AG04449 (cell line): ENCODE results near the gene TTLL11.

ENCODE experiments used
- CTCF ChIA-PET: fragments of 350-600 bp; formaldehyde crosslinking; extraction: SDS; loops from one replicate; lab custom pipeline; 2021; ENCODE audit warnings: antibody characterized with exemption; lab: Yijun Ruan, JAX
- POLR2A ChIA-PET: fragments of 400-600, 350-600 bp; formaldehyde crosslinking; extraction: SDS; loops from one replicate; lab custom pipeline; 2020; ENCODE audit warnings: antibody characterized with exemption, inconsistent platforms; lab: Yijun Ruan, JAX
- DNase-seq: peaks from one replicate; pipeline ENCODE4 v3.0.0-alpha.2; 2010; ENCODE audit warnings: low read depth, low spot score
- H3K4me3 ChIP-seq: 2 replicates; pipeline ENCODE4 v1.5.1; 2011; ENCODE audit warnings: low read depth, mild to moderate bottlenecking, control low read depth, low read length
- CTCF ChIP-seq: IDR thresholded peaks from one replicate; pipeline ENCODE4 v1.5.1; 2011; ENCODE audit warnings: mild to moderate bottlenecking, moderate library complexity, low read length, control low read depth, inconsistent platforms; ENCODE audit not compliant: insufficient read depth; ENCODE audit errors: missing control alignments

Gene TTLL11

GRCh38 chr9:121870271-121870670 lies 222.8 kb downstream of the TTLL11 start:
- no peak for TF ChIP-seq CTCF
- DNase-seq: no peak
- CTCF ChIA-PET: no interaction called here
- H3K4me3 ChIP-seq: no peak overlapping the region
- POLR2A ChIA-PET: interaction anchor here (0.7 kb wide), 1 partner anchor 107 kb away, joined by 3 read pairs; no protein-coding TSS in a partner anchor

- TF ChIP-seq CTCF: no peak
- no peak for DNase-seq
- no peak overlapping the region for H3K4me3 ChIP-seq
- ChIA-PET POLR2A (no interaction called here), CTCF (interaction anchor here (1.0 kb wide), 1 partner anchor 14 kb away, joined by 4 read pairs; no protein-coding TSS in a partner anchor)
Measured at GRCh38 chr9:121868626-121869025, 224.5 kb downstream of the TTLL11 start.

- no peak for TF ChIP-seq CTCF
- no peak overlapping the region for H3K4me3 ChIP-seq
- CTCF ChIA-PET: interaction anchor here (0.6 kb wide), 1 partner anchor 13 kb away, joined by 3 read pairs; no protein-coding TSS in a partner anchor
- DNase-seq: no peak
- POLR2A ChIA-PET: no interaction called here
Measured at GRCh38 chr9:121866927-121867326, 226.2 kb downstream of the TTLL11 start.

GRCh38 chr9:121865884-121866283 lies 227.2 kb downstream of the TTLL11 start:
- TF ChIP-seq CTCF: no peak
- no peak for DNase-seq
- H3K4me3 ChIP-seq: no peak overlapping the region
- ChIA-PET CTCF (no interaction called here), POLR2A (no interaction called here)

GRCh38 chr9:121865060-121865459 lies 228.0 kb downstream of the TTLL11 start:
- no peak for TF ChIP-seq CTCF
- CTCF ChIA-PET: interaction anchor here (1.0 to 1.8 kb wide), 2 partner anchors 10 to 319 kb away, joined by 3 to 7 read pairs; no protein-coding TSS in a partner anchor

GRCh38 chr9:121863955-121864354 lies 229.2 kb downstream of the TTLL11 start:
- CTCF ChIA-PET: interaction anchor here (0.8 to 1.8 kb wide), 3 partner anchors 11 to 184 kb away, joined by 3 to 7 read pairs (median 3); no protein-coding TSS in a partner anchor
- peak; percentile 19 for DNase-seq
- TF ChIP-seq CTCF: no peak
- POLR2A ChIA-PET: no interaction called here
- H3K4me3 ChIP-seq: no peak overlapping the region

More at GRCh38 chr9:121865060-121865459, 228.0 kb downstream of the TTLL11 start:
- no peak overlapping the region for H3K4me3 ChIP-seq
- no peak for DNase-seq
- POLR2A ChIA-PET: no interaction called here
